SK-N-SH treated with all-trans-retinoic acid at 6 μM for 48 hours (cell line): ENCODE results near the gene CABP7.

Experiments used
- ATAC-seq: fragments of 200-7000 bp; cut with Tn5 transposase; 3 replicates; pipeline ENCODE4 v1.9.1; 2020; ENCODE audit warnings: mild to moderate bottlenecking, moderate library complexity
- CSDC2 ChIP-seq: fragments of 250-450 bp; sonication (Bioruptor Pico); IDR thresholded peaks from 2 replicates; pipeline ENCODE4 v1.5.0; 2020; ENCODE audit warnings: mild to moderate bottlenecking, moderate library complexity
- CSRNP3 ChIP-seq: fragments of 250-450 bp; sonication (Bioruptor Pico); IDR thresholded peaks from 2 replicates; pipeline ENCODE4 v1.5.1; 2021; ENCODE audit warnings: mild to moderate bottlenecking, moderate library complexity
- ESRRG ChIP-seq: fragments of 250-450 bp; sonication (Bioruptor Pico); IDR thresholded peaks from 2 replicates; pipeline ENCODE4 v1.6.1; 2021; ENCODE audit warnings: mild to moderate bottlenecking
- GLIS3 ChIP-seq: fragments of 250-450 bp; sonication (Bioruptor Pico); IDR thresholded peaks from 2 replicates; pipeline ENCODE4 v1.5.0; 2020; ENCODE audit warnings: mild to moderate bottlenecking, moderate library complexity
- ISL1 ChIP-seq: fragments of 250-450 bp; sonication (Bioruptor Pico); IDR thresholded peaks from 2 replicates; pipeline ENCODE4 v2.1.2; 2022; ENCODE audit warnings: mild to moderate bottlenecking, moderate library complexity
- OSR1 ChIP-seq: fragments of 250-450 bp; sonication (Bioruptor Pico); IDR thresholded peaks from 2 replicates; pipeline ENCODE4 v1.8.0; 2022; ENCODE audit warnings: moderate library complexity, mild to moderate bottlenecking, inconsistent platforms
- POU6F1 ChIP-seq: fragments of 250-450 bp; sonication (Bioruptor Pico); IDR thresholded peaks from 2 replicates; pipeline ENCODE4 v1.8.0; 2021; ENCODE audit warnings: low read depth, mild to moderate bottlenecking, moderate library complexity, borderline replicate concordance
- PPARA ChIP-seq: fragments of 250-450 bp; sonication (Bioruptor Pico); IDR thresholded peaks from 2 replicates; pipeline ENCODE4 v1.5.0; 2020; ENCODE audit warnings: mild to moderate bottlenecking, borderline replicate concordance
- RARB ChIP-seq: fragments of 250-450 bp; sonication (Bioruptor Pico); IDR thresholded peaks from 2 replicates; pipeline ENCODE4 v1.8.0; 2021; ENCODE audit warnings: mild to moderate bottlenecking, moderate library complexity
- TCF4 ChIP-seq: fragments of 250-450 bp; sonication (Bioruptor Pico); IDR thresholded peaks from 2 replicates; pipeline ENCODE4 v1.8.0; 2021; ENCODE audit warnings: mild to moderate bottlenecking, moderate library complexity, borderline replicate concordance
- TOX ChIP-seq: fragments of 250-450 bp; sonication (Bioruptor Pico); IDR thresholded peaks from 2 replicates; pipeline ENCODE4 v1.8.0; 2021; ENCODE audit warnings: mild to moderate bottlenecking, moderate library complexity, borderline replicate concordance
- TSHZ2 ChIP-seq: fragments of 250-450 bp; sonication (Bioruptor Pico); IDR thresholded peaks from 2 replicates; pipeline ENCODE4 v1.5.0; 2020; ENCODE audit warnings: mild to moderate bottlenecking, moderate library complexity
- ZC3H10 ChIP-seq: fragments of 250-450 bp; sonication (Bioruptor Pico); IDR thresholded peaks from 2 replicates; pipeline ENCODE4 v1.5.1; 2021; ENCODE audit warnings: mild to moderate bottlenecking, moderate library complexity
- ZFP3 ChIP-seq: fragments of 250-450 bp; sonication (Bioruptor Pico); IDR thresholded peaks from 2 replicates; pipeline ENCODE4 v1.5.0; 2020; ENCODE audit warnings: mild to moderate bottlenecking, moderate library complexity
- ZFP30 ChIP-seq: fragments of 450-650 bp; formaldehyde crosslinking; IDR thresholded peaks from 2 replicates; pipeline ENCODE4 v1.5.0; 2022; ENCODE audit warnings: mild to moderate bottlenecking, moderate library complexity
- ZNF565 ChIP-seq: fragments of 450-650 bp; formaldehyde crosslinking; conservative IDR thresholded peaks from 2 replicates; pipeline ENCODE4 v1.5.0; 2020; ENCODE audit warnings: low read depth, mild to moderate bottlenecking, moderate library complexity
- TF ChIP-seq, protein P1 (sequence below): fragments of 250-450 bp; sonication (Bioruptor Pico); IDR thresholded peaks from 2 replicates; pipeline ENCODE4 v1.5.1; 2020; ENCODE audit warnings: low read depth, mild to moderate bottlenecking, moderate library complexity
- TF ChIP-seq, protein P2 (sequence below): fragments of 250-450 bp; sonication (Bioruptor Pico); IDR thresholded peaks from 2 replicates; pipeline ENCODE4 v1.8.0; 2020; ENCODE audit warnings: mild to moderate bottlenecking, moderate library complexity, borderline replicate concordance

CABP7 gene

GRCh38 chr22:29723766-29724165, 4.0 kb downstream of the CABP7 start (continued):
- TF ChIP-seq TSHZ2 = no peak
- TF ChIP-seq TOX (CRISPR knock-in tag) = no peak
- TF ChIP-seq CSDC2 (CRISPR knock-in tag) = no peak
- TF ChIP-seq ZFP3 = no peak
- no peak for TF ChIP-seq CSRNP3 (CRISPR knock-in tag)

- no peak for ATAC-seq
- no peak for TF ChIP-seq CSDC2 (CRISPR knock-in tag)
- TF ChIP-seq OSR1 = no peak
- TF ChIP-seq GLIS3 (CRISPR knock-in tag) = no peak
- no peak for TF ChIP-seq ESRRG
These were observed 5.0 kb downstream of the CABP7 start for GRCh38 chr22:29724843-29725242.

- no peak for ATAC-seq
These were observed 6.3 kb downstream of the CABP7 start for GRCh38 chr22:29726106-29726505.

DNA sequence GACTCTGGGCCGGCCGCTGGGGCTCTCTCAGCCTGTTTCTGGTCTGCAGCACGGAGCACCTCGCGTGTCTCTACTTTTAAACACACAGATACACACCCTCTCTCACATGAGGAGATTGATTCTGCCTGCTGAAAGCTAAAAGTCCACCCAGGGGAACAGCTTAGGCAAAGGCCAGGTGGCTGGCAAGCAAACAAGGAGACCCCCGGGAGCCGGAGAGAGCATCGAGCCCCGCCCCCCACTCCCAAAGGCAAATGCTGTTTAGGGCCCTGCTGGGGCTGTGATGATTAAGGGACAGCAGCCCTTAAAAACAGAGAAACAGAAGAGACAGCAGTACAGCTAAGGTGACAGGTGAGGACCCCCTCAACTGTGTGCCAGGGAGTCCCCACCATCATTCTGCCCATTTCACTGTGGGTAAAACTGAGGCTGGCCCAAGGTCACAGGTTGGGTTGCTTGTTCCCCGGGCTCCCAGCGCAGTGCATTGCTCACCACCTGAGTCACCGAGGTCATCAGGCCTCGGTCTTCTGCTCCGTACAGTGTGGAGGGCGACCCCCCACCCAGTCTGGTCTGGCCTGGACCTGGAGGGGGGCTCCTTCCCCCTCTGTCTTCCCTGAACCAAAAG, 6.8 kb downstream of the CABP7 start:
- ATAC-seq = no peak
- TF ChIP-seq ZC3H10 (no peak), ZNF565 (CRISPR knock-in tag) (no peak), ISL1 (CRISPR knock-in tag) (no peak), ZFP30 (CRISPR knock-in tag) (no peak), ZFP3 (no peak), RARB (CRISPR knock-in tag) (no peak), POU6F1 (no peak), TCF4 (CRISPR knock-in tag) (no peak), TOX (CRISPR knock-in tag) (no peak)
- TF ChIP-seq, protein P1, sequence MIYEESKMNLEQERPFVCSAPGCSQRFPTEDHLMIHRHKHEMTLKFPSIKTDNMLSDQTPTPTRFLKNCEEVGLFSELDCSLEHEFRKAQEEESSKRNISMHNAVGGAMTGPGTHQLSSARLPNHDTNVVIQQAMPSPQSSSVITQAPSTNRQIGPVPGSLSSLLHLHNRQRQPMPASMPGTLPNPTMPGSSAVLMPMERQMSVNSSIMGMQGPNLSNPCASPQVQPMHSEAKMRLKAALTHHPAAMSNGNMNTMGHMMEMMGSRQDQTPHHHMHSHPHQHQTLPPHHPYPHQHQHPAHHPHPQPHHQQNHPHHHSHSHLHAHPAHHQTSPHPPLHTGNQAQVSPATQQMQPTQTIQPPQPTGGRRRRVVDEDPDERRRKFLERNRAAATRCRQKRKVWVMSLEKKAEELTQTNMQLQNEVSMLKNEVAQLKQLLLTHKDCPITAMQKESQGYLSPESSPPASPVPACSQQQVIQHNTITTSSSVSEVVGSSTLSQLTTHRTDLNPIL (CRISPR knock-in tag) = no peak

More at GRCh38 chr22:29726106-29726505, 6.3 kb downstream of the CABP7 start:
- TF ChIP-seq ZFP30 (CRISPR knock-in tag) (no peak), RARB (CRISPR knock-in tag) (no peak), OSR1 (no peak), TOX (CRISPR knock-in tag) (no peak), PPARA (CRISPR knock-in tag) (no peak), ESRRG (no peak), GLIS3 (CRISPR knock-in tag) (no peak), POU6F1 (no peak), ZFP3 (no peak)
- TF ChIP-seq, protein P1 (CRISPR knock-in tag) = no peak
- TF ChIP-seq, protein P2, sequence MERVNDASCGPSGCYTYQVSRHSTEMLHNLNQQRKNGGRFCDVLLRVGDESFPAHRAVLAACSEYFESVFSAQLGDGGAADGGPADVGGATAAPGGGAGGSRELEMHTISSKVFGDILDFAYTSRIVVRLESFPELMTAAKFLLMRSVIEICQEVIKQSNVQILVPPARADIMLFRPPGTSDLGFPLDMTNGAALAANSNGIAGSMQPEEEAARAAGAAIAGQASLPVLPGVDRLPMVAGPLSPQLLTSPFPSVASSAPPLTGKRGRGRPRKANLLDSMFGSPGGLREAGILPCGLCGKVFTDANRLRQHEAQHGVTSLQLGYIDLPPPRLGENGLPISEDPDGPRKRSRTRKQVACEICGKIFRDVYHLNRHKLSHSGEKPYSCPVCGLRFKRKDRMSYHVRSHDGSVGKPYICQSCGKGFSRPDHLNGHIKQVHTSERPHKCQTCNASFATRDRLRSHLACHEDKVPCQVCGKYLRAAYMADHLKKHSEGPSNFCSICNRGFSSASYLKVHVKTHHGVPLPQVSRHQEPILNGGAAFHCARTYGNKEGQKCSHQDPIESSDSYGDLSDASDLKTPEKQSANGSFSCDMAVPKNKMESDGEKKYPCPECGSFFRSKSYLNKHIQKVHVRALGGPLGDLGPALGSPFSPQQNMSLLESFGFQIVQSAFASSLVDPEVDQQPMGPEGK (CRISPR knock-in tag) = no peak
